Measurements from ENCODE around the gene THOC6. TPM values are rescaled to one million over a fixed set of nuclear protein-coding genes. Genes with fewer than 3 reads are reported as not detected.
"Not testable (repeated sequence)": the region's sequence is repeated elsewhere in the genome, so short reads cannot be mapped to it uniquely, and the experiment has no call there.

THOC6 gene
- total RNA-seq, 1 experiment from 2014 or later = 76.5 TPM

DNA sequence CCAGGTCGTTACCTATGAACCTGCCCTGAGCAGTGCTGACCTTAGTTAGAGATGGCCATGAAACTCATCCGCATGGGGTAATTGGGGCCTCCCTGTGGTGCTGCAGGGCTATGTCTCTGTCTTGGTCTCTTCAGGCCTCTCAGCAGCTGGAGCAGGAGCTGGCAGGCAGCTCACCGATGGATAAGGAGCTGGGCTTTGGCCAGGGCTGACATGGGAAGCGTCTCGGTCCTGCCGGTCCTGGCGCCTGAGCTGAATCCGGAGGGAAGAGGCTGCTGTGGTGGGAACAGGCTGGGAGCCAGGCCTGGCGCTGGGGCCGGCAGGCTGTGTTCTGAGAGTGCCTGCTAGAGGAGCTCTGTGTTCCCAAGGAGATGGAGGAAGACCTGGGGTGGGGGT is 51.7 kb downstream of the THOC6 start (continued):
- TF ChIP-seq PRRX2 (CRISPR knock-in tag; IDR thresholded peaks at IDR 0.05) = no peak
- no peak for TF ChIP-seq NFYB (CRISPR knock-in tag; conservative IDR thresholded peaks at IDR 0.05; ENCODE audit: low read depth)
- no peak for TF ChIP-seq ARID4B (CRISPR knock-in tag; IDR thresholded peaks at IDR 0.05; ENCODE audit: borderline replicate concordance)
- no peak for TF ChIP-seq SP1 (CRISPR knock-in tag; conservative IDR thresholded peaks at IDR 0.05)
- TF ChIP-seq, protein P1, sequence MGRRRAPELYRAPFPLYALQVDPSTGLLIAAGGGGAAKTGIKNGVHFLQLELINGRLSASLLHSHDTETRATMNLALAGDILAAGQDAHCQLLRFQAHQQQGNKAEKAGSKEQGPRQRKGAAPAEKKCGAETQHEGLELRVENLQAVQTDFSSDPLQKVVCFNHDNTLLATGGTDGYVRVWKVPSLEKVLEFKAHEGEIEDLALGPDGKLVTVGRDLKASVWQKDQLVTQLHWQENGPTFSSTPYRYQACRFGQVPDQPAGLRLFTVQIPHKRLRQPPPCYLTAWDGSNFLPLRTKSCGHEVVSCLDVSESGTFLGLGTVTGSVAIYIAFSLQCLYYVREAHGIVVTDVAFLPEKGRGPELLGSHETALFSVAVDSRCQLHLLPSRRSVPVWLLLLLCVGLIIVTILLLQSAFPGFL (CRISPR knock-in tag; IDR thresholded peaks at IDR 0.05; ENCODE audit: borderline replicate concordance) = no peak
- TF ChIP-seq TEAD1 (CRISPR knock-in tag; IDR thresholded peaks at IDR 0.05) = no peak
- no peak for TF ChIP-seq ZNF281 (CRISPR knock-in tag; IDR thresholded peaks at IDR 0.05)
- TF ChIP-seq ZNF512 (CRISPR knock-in tag; IDR thresholded peaks at IDR 0.05; ENCODE audit: borderline replicate concordance) = no peak
- TF ChIP-seq PRDM15 (CRISPR knock-in tag; IDR thresholded peaks at IDR 0.05) = no peak
- no peak for TF ChIP-seq FOXJ3 (CRISPR knock-in tag; IDR thresholded peaks at IDR 0.05; ENCODE audit: borderline replicate concordance)

- H3K27me3 Mint-ChIP-seq (ENCODE audit: low read depth) = peaks cover 12% of the 10 kb centered on the region
- not testable (repeated sequence) for ATAC-seq; H3K4me3 Mint-ChIP-seq; DNase-seq (ENCODE audit: low spot score); H3K27ac Mint-ChIP-seq; H3K9me3 Mint-ChIP-seq; H3K36me3 Mint-ChIP-seq
- CTCF ChIA-PET = interaction anchor here (1.1 to 6.5 kb wide), 6 partner anchors 12 to 75 kb away, joined by 4 to 59 read pairs (median 11); no protein-coding TSS in a partner anchor
- H3K4me1 Mint-ChIP-seq = peaks cover 57% of the 10 kb centered on the region
- POLR2A ChIA-PET = interaction anchor here (1.5 kb wide), 1 partner anchor 17 kb away, joined by 5 read pairs; no protein-coding TSS in a partner anchor
These were observed 52.1 kb downstream of the THOC6 start for GRCh38 chr16:3075946-3076345.

Measured in WTC11 (cell line).